Small intestine (tissue), 7 donors: Measurements from ENCODE around the gene CHPT1. TPM values are rescaled to one million over a fixed set of nuclear protein-coding genes. Genes with fewer than 3 reads are reported as not detected.

Source experiments
- DNase-seq, 2 donors: peaks; one replicate each; pipeline versions ENCODE4 v3.0.0 to v3.0.0-alpha.2; 2013
- FAIRE-seq: peaks from 2 replicates; lab custom pipeline; 2012; peaks lifted over from hg19 to GRCh38; lab: Jason Lieb, UNC
- H3K27ac ChIP-seq, 3 donors: one replicate each; pipeline ENCODE4 v1.5.1; 2013; ENCODE audit warnings: low read length in 2 of 3, mild to moderate bottlenecking in 2 of 3, control low read depth in 1 of 3, inconsistent platforms in 1 of 3, low read depth in 1 of 3, moderate library complexity in 1 of 3
- H3K27me3 ChIP-seq, 3 donors: one replicate each; pipeline ENCODE4 v1.6.1; 2013; ENCODE audit warnings: low read length in 3 of 3, inconsistent platforms in 1 of 3; ENCODE audit not compliant: control insufficient read depth in 3 of 3, insufficient read depth in 3 of 3
- H3K36me3 ChIP-seq, 3 donors: one replicate each; pipeline ENCODE4 v1.6.1; 2013; ENCODE audit warnings: low read length in 3 of 3, inconsistent platforms in 1 of 3, low read depth in 1 of 3, mild to moderate bottlenecking in 1 of 3, moderate library complexity in 1 of 3; ENCODE audit not compliant: control insufficient read depth in 3 of 3, insufficient read depth in 2 of 3
- H3K4me1 ChIP-seq, 3 donors: one replicate each; pipeline ENCODE4 v1.6.1; 2013; ENCODE audit warnings: low read length in 2 of 3, inconsistent platforms in 1 of 3, low read depth in 1 of 3, mild to moderate bottlenecking in 1 of 3, moderate library complexity in 1 of 3; ENCODE audit not compliant: control insufficient read depth in 3 of 3, insufficient read depth in 2 of 3
- H3K4me3 ChIP-seq, 3 donors: one replicate each; pipeline ENCODE4 v1.5.1; 2013; ENCODE audit warnings: low read length in 3 of 3, control low read depth in 1 of 3, inconsistent platforms in 1 of 3, low read depth in 1 of 3, mild to moderate bottlenecking in 1 of 3, moderate library complexity in 1 of 3
- H3K9me3 ChIP-seq, 2 donors: one replicate each; pipeline ENCODE4 v1.6.1; 2013; ENCODE audit warnings: low read depth in 1 of 2, low read length in 1 of 2; ENCODE audit not compliant: control insufficient read depth in 2 of 2, insufficient read depth in 1 of 2
- WGBS, 3 donors: extraction: QIAGEN DNeasy Blood & Tissue Kit; methylation state at CpG; one replicate each; pipeline ENCODE4 v1.1.7; 2013; 5-methylcytosine and 5-hydroxymethylcytosine counted together
- polyA plus RNA-seq, 4 donors: library from polyadenylated mRNA; stranded (reverse) in 3 of 4; unstranded in 1 of 4; fragments of 200-250 nt in 3 of 4; fragments of 120-200 nt in 1 of 4; gene quantifications; one replicate each; pipeline versions ENCODE4 v1.2.1 to v1.2.3, GENCODE V29; 2013
- donor health status: healthy with polysubstance abuse.
- donor health status: control.
- donor health status: control.
- donor health status: Bipolar disorder and iron deficiency.
- donor health status: healthy.

CHPT1 gene
- polyA plus RNA-seq, 4 donors, result 81.9 to 191 (median 130) TPM

DNA sequence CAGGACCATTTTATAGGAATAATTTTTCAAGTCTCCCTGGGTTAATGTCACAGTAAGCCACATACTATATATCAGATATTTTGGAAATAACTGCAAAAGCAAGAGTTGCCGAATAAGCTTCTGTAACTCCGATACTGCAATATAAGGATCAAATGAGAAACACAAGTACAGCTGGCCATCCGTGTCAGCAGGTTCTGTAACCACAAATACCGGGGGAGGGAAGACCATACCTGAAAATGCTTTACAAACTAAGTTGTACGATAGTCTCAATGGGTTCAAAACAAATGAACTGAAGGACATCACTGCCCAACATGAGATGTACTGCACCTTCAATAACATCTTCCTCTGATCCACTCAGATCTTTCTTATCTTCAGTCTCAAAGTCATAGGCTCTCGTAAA, 40.0 kb downstream of the CHPT1 start:
- H3K36me3 ChIP-seq, result peaks cover 2 to 38% (median 15%) of the 10 kb centered on the region in 3 donors
- H3K4me3 ChIP-seq, result no peak overlapping the region
- FAIRE-seq (no peak), DNase-seq (no peak)
- H3K27me3 ChIP-seq, result no peaks in the 10 kb centered on the region
- H3K4me1 ChIP-seq, result peaks cover 0 to 2% (median 2%) of the 10 kb centered on the region in 3 donors
- 95 to 96% (median 96%) methylated on average over 6 of the region's 6 CpGs for WGBS, 3 donors
- no peak overlapping the region for H3K27ac ChIP-seq
- peaks cover 0 to 9% of the 10 kb centered on the region in 2 donors for H3K9me3 ChIP-seq

DNA sequence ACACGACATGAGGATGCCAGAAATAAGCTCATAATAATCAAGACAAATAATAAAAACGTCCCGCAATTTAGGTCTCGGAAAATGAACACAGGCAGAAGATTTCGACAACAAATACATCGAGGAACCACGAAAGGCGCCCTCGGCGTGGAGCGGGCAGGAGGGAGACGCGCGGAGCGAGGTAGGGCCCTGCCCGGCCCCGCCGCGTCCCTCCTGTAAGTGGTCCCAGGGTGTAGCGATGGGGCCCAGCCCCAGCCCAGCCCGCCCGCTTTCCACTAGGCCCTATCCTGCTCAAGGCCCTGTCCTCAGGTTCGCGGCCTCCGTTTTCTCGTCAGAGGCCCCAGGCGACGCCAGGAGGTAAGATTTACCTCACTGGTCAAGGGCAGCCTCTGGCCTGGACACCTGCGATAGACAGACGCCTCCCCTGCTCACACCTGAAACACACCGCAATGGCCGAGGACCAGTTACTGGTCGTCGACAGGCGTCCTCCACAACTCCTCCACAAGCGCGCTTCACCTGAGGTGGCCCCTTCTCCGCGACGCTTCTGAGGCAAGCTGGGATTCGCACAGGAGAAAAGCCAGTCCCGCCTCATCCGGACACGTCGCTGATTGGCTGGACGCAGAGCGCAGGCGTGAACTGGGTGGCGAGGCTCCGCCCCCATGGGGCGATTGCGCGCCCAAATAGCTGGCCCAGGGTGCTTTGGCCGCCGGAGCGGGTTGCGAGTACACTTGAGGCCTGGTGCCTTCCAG, 41.7 kb downstream of the CHPT1 start, which contains the start of gene SYCP3:
Gene SYCP3 (minus strand): TSS at position 543 of the 746 bp plus-strand sequence. CDS start 1,527 bp downstream, outside the sequence.
- no peak within 1 kb of the TSS for H3K4me3 ChIP-seq
- no peak within 1 kb of the TSS for H3K27ac ChIP-seq
- FAIRE-seq (no peak), DNase-seq (no peak)
- H3K36me3 ChIP-seq, result peaks cover 2 to 42% (median 19%) of the 10 kb centered on the region in 3 donors
- H3K27me3 ChIP-seq, result no peaks in the 10 kb centered on the region
- H3K9me3 ChIP-seq, result peaks cover 0 to 9% of the 10 kb centered on the region in 2 donors
- WGBS, 3 donors, result 98% methylated on average over 57 of the region's 57 CpGs
- H3K4me1 ChIP-seq, result peaks cover 0 to 11% (median 4%) of the 10 kb centered on the region in 3 donors

GRCh38 chr12:101740566-101740965, 43.1 kb downstream of the CHPT1 start:
- FAIRE-seq, result no peak
- Histone ChIP-seq H3K9me3 (peaks cover 0 to 9% of the 10 kb centered on the region in 2 donors), H3K27ac (no peak overlapping the region), H3K27me3 (no peaks in the 10 kb centered on the region), H3K36me3 (peaks cover 2 to 43% (median 21%) of the 10 kb centered on the region in 3 donors), H3K4me1 (peaks cover 0 to 11% (median 4%) of the 10 kb centered on the region in 3 donors), H3K4me3 (no peak overlapping the region)
- 93 to 97% (median 94%) methylated on average over 5 of the region's 5 CpGs for WGBS, 3 donors
- DNase-seq, result no peak

- H3K27me3 ChIP-seq, result no peaks in the 10 kb centered on the region
- FAIRE-seq (no peak), DNase-seq (no peak)
- no peak overlapping the region for H3K4me3 ChIP-seq
- H3K4me1 ChIP-seq, result peaks cover 0 to 11% (median 4%) of the 10 kb centered on the region in 3 donors
- H3K36me3 ChIP-seq, result peaks cover 2 to 47% (median 21%) of the 10 kb centered on the region in 3 donors
- no peak overlapping the region for H3K27ac ChIP-seq
- WGBS, 3 donors, result 87 to 89% (median 89%) methylated on average over 5 of the region's 5 CpGs
- peaks cover 0 to 9% of the 10 kb centered on the region in 2 donors for H3K9me3 ChIP-seq
Measured at GRCh38 chr12:101740980-101741379, 43.5 kb downstream of the CHPT1 start.

DNA sequence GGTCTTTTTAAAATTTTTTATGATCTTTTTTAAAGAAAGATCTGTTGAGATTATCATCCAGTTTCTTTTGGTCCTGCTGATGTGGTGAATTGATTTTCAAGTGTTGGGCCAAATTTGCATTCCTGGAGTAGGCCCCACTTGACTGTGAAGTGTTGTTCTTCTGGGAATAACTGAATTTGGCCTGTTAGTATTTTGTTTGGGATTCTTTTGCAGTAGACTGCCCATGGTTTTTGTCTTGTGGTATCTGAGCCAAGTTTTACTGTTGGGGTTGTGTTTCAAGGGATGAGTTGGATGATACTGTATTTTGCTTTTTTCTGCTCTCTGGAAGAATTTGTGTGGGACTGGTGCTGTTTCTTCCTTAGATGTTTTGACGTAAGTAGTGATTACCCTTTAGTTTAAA, 45.8 kb downstream of the CHPT1 start:
- no peak for FAIRE-seq
- DNase-seq, result no peak
- no peak overlapping the region for H3K4me3 ChIP-seq
- H3K27me3 ChIP-seq, result no peaks in the 10 kb centered on the region
- H3K9me3 ChIP-seq, result peaks cover 0 to 9% of the 10 kb centered on the region in 2 donors
- H3K36me3 ChIP-seq, result peaks cover 8 to 48% (median 26%) of the 10 kb centered on the region in 3 donors
- 68 to 97% (median 84%) methylated on average over 1 of the region's 1 CpG for WGBS, 3 donors
- no peak overlapping the region for H3K27ac ChIP-seq
- H3K4me1 ChIP-seq, result peaks cover 0 to 11% (median 4%) of the 10 kb centered on the region in 3 donors

DNA sequence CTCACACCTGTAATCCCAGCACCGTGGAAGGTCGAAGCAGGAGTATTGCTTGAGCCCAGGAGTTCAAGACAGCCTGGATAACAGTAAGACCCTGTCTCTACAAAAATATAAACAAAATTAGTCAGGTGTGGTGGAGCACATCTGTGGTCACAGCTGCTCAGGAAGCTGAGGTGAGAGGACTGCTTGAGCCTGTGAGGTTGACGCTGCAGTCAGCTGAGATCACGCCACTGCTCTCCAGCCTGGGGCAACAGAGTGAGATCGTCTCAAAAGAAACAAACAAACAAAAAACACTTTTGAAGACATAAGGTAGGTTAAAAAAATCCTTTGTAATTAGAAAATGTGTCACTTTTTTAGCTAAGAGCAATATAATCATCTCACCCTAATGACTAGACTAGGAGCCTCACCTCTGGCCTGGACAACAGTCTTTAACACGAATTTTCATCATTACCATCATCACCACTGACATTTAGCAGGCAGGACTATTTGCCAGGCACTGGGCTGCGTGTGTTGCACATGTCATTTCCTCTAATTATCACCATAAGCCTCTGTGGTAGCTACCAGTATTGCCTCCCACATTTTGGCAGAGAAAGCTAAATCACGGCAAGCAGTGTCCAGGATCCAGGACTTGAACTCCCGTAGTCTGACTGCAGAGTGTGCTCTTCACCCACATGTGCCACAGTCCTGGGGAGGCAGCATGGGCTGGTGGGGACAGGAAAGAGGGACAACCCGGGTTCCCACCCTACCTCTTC, 46.5 kb downstream of the CHPT1 start:
- Histone ChIP-seq H3K9me3 (peaks cover 0 to 5% of the 10 kb centered on the region in 2 donors), H3K27me3 (no peaks in the 10 kb centered on the region), H3K4me3 (no peak overlapping the region), H3K36me3 (peaks cover 8 to 44% (median 28%) of the 10 kb centered on the region in 3 donors), H3K27ac (peak overlapping the region in 1 of 3 donors; percentile 41), H3K4me1 (peaks cover 0 to 11% (median 4%) of the 10 kb centered on the region in 3 donors)
- DNase-seq (no peak), FAIRE-seq (no peak)
- 70 to 77% (median 76%) methylated on average over 10 of the region's 10 CpGs for WGBS, 3 donors

DNA sequence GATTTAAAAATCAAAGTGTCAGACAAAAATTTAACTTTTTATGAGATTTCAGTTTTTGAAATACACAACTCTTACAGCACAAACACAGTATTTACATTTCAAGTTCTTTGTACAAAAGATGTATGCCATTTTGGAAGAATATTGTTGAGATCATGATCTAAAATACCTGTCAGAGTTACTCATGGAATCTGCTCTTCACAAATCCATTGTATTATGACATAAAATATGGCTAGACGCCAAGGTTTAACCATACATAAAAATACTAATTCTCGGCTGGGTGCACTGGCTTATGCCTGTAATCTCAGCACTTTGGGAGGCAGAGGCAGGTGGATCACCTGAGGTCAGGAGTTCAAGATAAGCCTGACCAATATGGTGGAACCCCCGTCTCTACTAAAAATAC, 48.0 kb downstream of the CHPT1 start:
- peaks cover 8 to 41% (median 21%) of the 10 kb centered on the region in 3 donors for H3K36me3 ChIP-seq
- no peaks in the 10 kb centered on the region for H3K27me3 ChIP-seq
- no peak overlapping the region for H3K4me3 ChIP-seq
- no peak overlapping the region for H3K27ac ChIP-seq
- DNase-seq (no peak), FAIRE-seq (no peak)
- peaks cover 0 to 11% (median 4%) of the 10 kb centered on the region in 3 donors for H3K4me1 ChIP-seq
- WGBS, 3 donors, result 59 to 74% (median 65%) methylated on average over 3 of the region's 3 CpGs
- no peaks in the 10 kb centered on the region for H3K9me3 ChIP-seq

GRCh38 chr12:101746196-101746595, 48.8 kb downstream of the CHPT1 start:
- no peak for DNase-seq
- H3K27me3 ChIP-seq, result no peaks in the 10 kb centered on the region
- no peaks in the 10 kb centered on the region for H3K9me3 ChIP-seq
- no peak overlapping the region for H3K4me3 ChIP-seq
- peaks cover 0 to 11% (median 4%) of the 10 kb centered on the region in 3 donors for H3K4me1 ChIP-seq
- H3K36me3 ChIP-seq, result peaks cover 8 to 37% (median 22%) of the 10 kb centered on the region in 3 donors
- no peak for FAIRE-seq
- H3K27ac ChIP-seq, result no peak overlapping the region
- 89% methylated on average over 1 of the region's 1 CpG for WGBS, 3 donors
